ENCODE results near the gene MYL4.

GRCh38 chr17:47205419-47205963 lies 3.7 kb upstream of the MYL4 start:
- TF ChIP-seq POLR2AphosphoS5 (IDR thresholded peaks at IDR 0.05; ENCODE audit: low read depth, low read length) (no peak; the same call in 1 of the 2 replicates), POLR2A (IDR thresholded peaks at IDR 0.05; ENCODE audit: low read depth, low read length) (no peak)

Measured in GM12892 (cell line).